Thymus (tissue), 11 donors: ENCODE measurements around the gene IDH3B. TPM values are rescaled to one million over a fixed set of nuclear protein-coding genes. Genes with fewer than 3 reads are reported as not detected.

Experiments used
- DNase-seq, 9 donors: peaks; one replicate each; pipeline ENCODE4 v3.0.0-alpha.2; 2013; ENCODE audit warnings: low spot score in 9 of 9, low read depth in 6 of 9, missing footprints in 1 of 9
- H3K27ac ChIP-seq, 2 donors: one replicate each; pipeline ENCODE4 v1.5.1; 2013; ENCODE audit warnings: control low read depth in 1 of 2, low read depth in 1 of 2, low read length in 1 of 2, mild to moderate bottlenecking in 1 of 2, moderate library complexity in 1 of 2
- H3K27me3 ChIP-seq, 2 donors: one replicate each; pipeline ENCODE4 v1.5.1; 2013; ENCODE audit warnings: low read length in 1 of 2; ENCODE audit not compliant: control insufficient read depth in 2 of 2, insufficient read depth in 1 of 2
- H3K36me3 ChIP-seq, 2 donors: one replicate each; pipeline ENCODE4 v1.5.1; 2013; ENCODE audit warnings: low read length in 1 of 2, mild to moderate bottlenecking in 1 of 2, moderate library complexity in 1 of 2; ENCODE audit not compliant: control insufficient read depth in 2 of 2, insufficient read depth in 2 of 2
- H3K4me1 ChIP-seq, 2 donors: one replicate each; pipeline ENCODE4 v1.5.1; 2013; ENCODE audit warnings: low read length in 2 of 2; ENCODE audit not compliant: control insufficient read depth in 2 of 2, insufficient read depth in 2 of 2
- H3K4me3 ChIP-seq, 2 donors: one replicate each; pipeline ENCODE4 v1.5.1; 2013; ENCODE audit warnings: low read length in 2 of 2, control low read depth in 1 of 2, mild to moderate bottlenecking in 1 of 2
- H3K9me3 ChIP-seq, 2 donors: one replicate each; pipeline ENCODE4 v1.5.1; 2013; ENCODE audit warnings: low read length in 1 of 2, mild to moderate bottlenecking in 1 of 2; ENCODE audit not compliant: control insufficient read depth in 2 of 2, insufficient read depth in 1 of 2
- WGBS: extraction: QIAGEN DNeasy Blood & Tissue Kit; methylation state at CpG from one replicate; pipeline ENCODE4 v1.1.7; 2013; 5-methylcytosine and 5-hydroxymethylcytosine counted together
- polyA plus RNA-seq: library from polyadenylated mRNA; stranded (reverse); fragments of 200-250 nt; gene quantifications from one replicate; pipeline ENCODE4 v1.2.3, GENCODE V29; 2013
- total RNA-seq: library from RNA; stranded (reverse); fragments of 120-200 nt; gene quantifications from one replicate; pipeline ENCODE4 v1.2.4, GENCODE V29; 2013
- donor health status: healthy.

Gene IDH3B
- total and polyA plus RNA-seq, 2 donors: 68.9 to 121 TPM

DNA sequence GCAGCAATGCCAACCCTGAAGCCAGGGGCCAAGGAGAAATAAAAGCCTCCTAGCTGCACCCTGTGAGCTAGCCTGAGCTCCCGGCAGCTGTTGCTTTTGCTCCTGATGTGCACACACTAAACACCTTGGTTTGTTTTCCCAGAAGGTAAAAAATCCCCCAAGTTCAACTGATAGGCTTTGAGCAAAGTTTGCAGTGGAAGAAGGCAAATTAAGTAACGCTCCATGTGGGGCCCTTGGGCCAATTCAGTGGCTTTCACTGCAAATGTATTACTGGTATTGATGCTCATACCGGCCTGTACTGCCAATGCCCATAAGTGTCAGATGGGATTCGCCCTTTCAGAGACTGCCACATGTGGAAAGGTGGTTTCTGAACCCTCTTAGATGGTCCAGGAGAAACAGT lies 9.4 kb upstream of the IDH3B start:
- no peaks in the 10 kb centered on the region for H3K4me1 ChIP-seq
- H3K27ac ChIP-seq: no peak overlapping the region
- H3K27me3 ChIP-seq: peaks cover 0 to 15% of the 10 kb centered on the region in 2 donors
- no peaks in the 10 kb centered on the region for H3K9me3 ChIP-seq
- no peaks in the 10 kb centered on the region for H3K36me3 ChIP-seq
- 96% methylated on average over 4 of the region's 4 CpGs for WGBS
- DNase-seq: no peak
- H3K4me3 ChIP-seq: no peak overlapping the region

GRCh38 chr20:2672446-2672845 lies 8.4 kb upstream of the IDH3B start:
- H3K4me3 ChIP-seq: no peak overlapping the region
- no peak overlapping the region for H3K27ac ChIP-seq
- WGBS: 84% methylated on average over 3 of the region's 3 CpGs
- no peaks in the 10 kb centered on the region for H3K4me1 ChIP-seq
- no peaks in the 10 kb centered on the region for H3K36me3 ChIP-seq
- H3K27me3 ChIP-seq: peaks cover 0 to 20% of the 10 kb centered on the region in 2 donors
- no peak for DNase-seq
- H3K9me3 ChIP-seq: no peaks in the 10 kb centered on the region

GRCh38 chr20:2671977-2672376 lies 8.0 kb upstream of the IDH3B start:
- DNase-seq: no peak
- Histone ChIP-seq H3K4me3 (no peak overlapping the region), H3K27me3 (peaks cover 0 to 20% of the 10 kb centered on the region in 2 donors), H3K27ac (no peak overlapping the region), H3K36me3 (no peaks in the 10 kb centered on the region), H3K9me3 (no peaks in the 10 kb centered on the region), H3K4me1 (no peaks in the 10 kb centered on the region)
- WGBS: 46% methylated on average over 4 of the region's 4 CpGs

GRCh38 chr20:2663364-2663886 lies 591 bp downstream of the IDH3B start:
- peaks cover 28 to 31% of the 10 kb centered on the region in 2 donors for H3K36me3 ChIP-seq
- no peak for DNase-seq
- peak overlapping the region; percentile 80 to 88 for H3K27ac ChIP-seq
- no peaks in the 10 kb centered on the region for H3K9me3 ChIP-seq
- H3K4me3 ChIP-seq: peak overlapping the region; percentile 65 to 86
- peaks cover 12% of the 10 kb centered on the region in 2 donors for H3K4me1 ChIP-seq
- WGBS: 11% methylated on average over 13 of the region's 13 CpGs
- peaks cover 0 to 5% of the 10 kb centered on the region in 2 donors for H3K27me3 ChIP-seq

DNA sequence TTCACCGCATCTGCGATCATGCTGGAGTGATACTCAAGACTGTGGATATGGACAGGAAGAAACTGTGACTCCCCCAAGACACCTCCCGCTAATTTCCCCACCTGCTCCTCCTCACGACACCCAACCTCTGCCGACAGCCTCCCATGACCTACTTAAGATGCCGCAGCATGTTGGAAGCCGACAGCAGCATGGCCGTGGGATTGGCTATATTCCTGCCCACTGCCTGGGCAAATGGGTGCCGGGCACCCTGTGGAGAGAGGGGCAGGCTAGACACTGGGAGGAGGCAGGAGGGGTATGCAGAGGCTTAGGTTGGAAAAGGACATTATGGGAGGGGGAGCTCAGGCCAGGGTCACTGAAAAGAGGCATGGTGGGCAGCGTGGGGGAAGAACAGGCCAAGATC lies 4.5 kb downstream of the IDH3B start:
- H3K27me3 ChIP-seq: no peaks in the 10 kb centered on the region
- H3K4me3 ChIP-seq: no peak overlapping the region
- no peak for DNase-seq
- no peaks in the 10 kb centered on the region for H3K9me3 ChIP-seq
- 98% methylated on average over 10 of the region's 10 CpGs for WGBS
- H3K36me3 ChIP-seq: peaks cover 66 to 70% of the 10 kb centered on the region in 2 donors
- peaks cover 11% of the 10 kb centered on the region in 2 donors for H3K4me1 ChIP-seq
- H3K27ac ChIP-seq: no peak overlapping the region

- Histone ChIP-seq H3K4me3 (no peak overlapping the region), H3K4me1 (peaks cover 15 to 16% of the 10 kb centered on the region in 2 donors), H3K27ac (no peak overlapping the region), H3K9me3 (no peaks in the 10 kb centered on the region), H3K36me3 (peaks cover 73 to 78% of the 10 kb centered on the region in 2 donors), H3K27me3 (no peaks in the 10 kb centered on the region)
- no peak for DNase-seq
- 93% methylated on average over 13 of the region's 13 CpGs for WGBS
Measured at GRCh38 chr20:2658414-2659354, 5.3 kb downstream of the IDH3B start.

DNA sequence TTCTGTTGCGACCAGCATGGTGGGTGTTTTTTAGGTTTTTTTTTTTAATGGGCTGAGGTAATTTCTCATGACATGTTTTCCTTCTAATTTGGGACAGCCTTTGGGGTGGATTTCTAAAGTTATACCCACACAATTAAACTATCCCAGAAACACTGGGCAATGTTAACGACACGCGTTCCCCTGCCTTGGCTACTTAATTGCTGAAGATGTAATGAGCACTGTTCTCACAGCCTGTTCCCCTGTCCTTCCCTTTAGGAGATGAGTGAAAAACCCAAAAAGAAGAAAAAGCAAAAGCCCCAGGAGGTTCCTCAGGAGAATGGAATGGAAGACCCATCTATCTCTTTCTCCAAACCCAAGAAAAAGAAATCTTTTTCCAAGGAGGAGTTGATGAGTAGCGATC lies 6.3 kb downstream of the IDH3B start:
- no peak for DNase-seq
- Histone ChIP-seq H3K4me1 (peaks cover 15 to 17% of the 10 kb centered on the region in 2 donors), H3K27me3 (no peaks in the 10 kb centered on the region)

DNA sequence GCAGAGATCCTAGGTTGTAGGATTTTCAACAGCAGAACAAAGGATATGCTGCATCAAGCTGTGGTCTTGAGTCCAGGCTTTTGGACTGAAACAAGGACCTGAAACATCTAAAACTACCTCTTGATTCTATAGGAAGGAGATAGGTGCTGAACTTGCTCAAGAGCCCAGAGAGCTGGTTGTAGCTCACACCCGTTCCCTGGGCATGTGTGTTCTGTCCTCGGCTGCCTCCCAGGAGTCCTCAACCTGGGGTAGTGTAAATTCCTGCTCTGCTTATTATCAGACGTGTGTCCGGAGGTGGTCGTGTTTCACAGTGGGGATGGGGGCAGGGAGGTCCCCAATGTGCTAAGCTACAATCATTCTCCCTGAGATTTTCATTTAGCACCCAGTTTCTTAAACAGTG lies 6.8 kb downstream of the IDH3B start:
- Histone ChIP-seq H3K27me3 (no peaks in the 10 kb centered on the region), H3K4me3 (no peak overlapping the region), H3K36me3 (peaks cover 73 to 80% of the 10 kb centered on the region in 2 donors), H3K4me1 (peaks cover 15 to 17% of the 10 kb centered on the region in 2 donors), H3K9me3 (no peaks in the 10 kb centered on the region), H3K27ac (no peak overlapping the region)
- no peak for DNase-seq
- 92% methylated on average over 5 of the region's 5 CpGs for WGBS

More for the DNA sequence above, 6.3 kb downstream of the IDH3B start:
- 98% methylated on average over 5 of the region's 5 CpGs for WGBS
- no peaks in the 10 kb centered on the region for H3K9me3 ChIP-seq
- H3K27ac ChIP-seq: no peak overlapping the region
- H3K4me3 ChIP-seq: no peak overlapping the region
- peaks cover 73 to 80% of the 10 kb centered on the region in 2 donors for H3K36me3 ChIP-seq

GRCh38 chr20:2656471-2657117 lies 7.4 kb downstream of the IDH3B start:
- Histone ChIP-seq H3K9me3 (no peaks in the 10 kb centered on the region), H3K27ac (no peak overlapping the region), H3K4me3 (no peak overlapping the region), H3K36me3 (peaks cover 73 to 75% of the 10 kb centered on the region in 2 donors), H3K4me1 (peaks cover 15 to 17% of the 10 kb centered on the region in 2 donors), H3K27me3 (no peaks in the 10 kb centered on the region)
- DNase-seq: no peak
- WGBS: 98% methylated on average over 12 of the region's 12 CpGs
